Left lung (tissue), 10 donors: ENCODE measurements around the gene COL6A1. TPM values are rescaled to one million over a fixed set of nuclear protein-coding genes. Genes with fewer than 3 reads are reported as not detected.

Experiments used
- ATAC-seq: fragments of 200-7000 bp; cut with Tn5 transposase; one replicate; pipeline ENCODE4 v1.9.1; 2020; ENCODE audit warnings: moderate library complexity
- DNase-seq, 4 donors: peaks; one replicate each; pipeline ENCODE4 v3.0.0-alpha.2; 2013 to 2020
- H3K27ac ChIP-seq, 2 donors: fragments of 200-600 bp; sonication (generic) in 1 of 2; one replicate each; pipeline versions ENCODE4 v1.5.0 to v1.8.0; 2020 to 2021
- H3K27me3 ChIP-seq, 2 donors: fragments of 200-600 bp; sonication (generic) in 1 of 2; one replicate each; pipeline versions ENCODE4 v1.5.0 to v1.8.0; 2020 to 2021
- H3K36me3 ChIP-seq, 2 donors: fragments of 200-600 bp; sonication (generic) in 1 of 2; one replicate each; pipeline versions ENCODE4 v1.5.0 to v1.8.0; 2020 to 2021
- H3K4me1 ChIP-seq, 2 donors: fragments of 200-600 bp; one replicate each; pipeline ENCODE4 v1.8.0; 2021
- H3K4me3 ChIP-seq, 2 donors: fragments of 200-600 bp; sonication (generic) in 1 of 2; one replicate each; pipeline versions ENCODE4 v1.5.0 to v1.8.0; 2020 to 2021; ENCODE audit warnings: mild to moderate bottlenecking in 1 of 2
- H3K9me3 ChIP-seq, 2 donors: fragments of 200-600 bp; sonication (generic) in 1 of 2; one replicate each; pipeline versions ENCODE4 v1.5.0 to v1.8.0; 2020 to 2021
- intact Hi-C, 2 donors: fragments of 100-400 bp; cut with DNase I; formaldehyde crosslinking; loops; one replicate each; pipeline versions ENCODE4 v1.11.2 to v1.14.2; 2022
- polyA plus RNA-seq, 6 donors: library from polyadenylated mRNA; unstranded; fragments of 120-200 nt; gene quantifications; one replicate each; pipeline ENCODE4 v1.2.1, GENCODE V29; 2013; ENCODE audit not compliant: insufficient read length in 6 of 6
- total RNA-seq, 2 donors: library from RNA; stranded (reverse); fragmentation: NEBNext Ultra II Directional; extraction: Animal tissue kit (Norgen Biotek cat#: 25700); gene quantifications; one replicate each; pipeline ENCODE4 v1.2.1, GENCODE V29; 2021
- TF ChIP-seq, protein P1 (sequence below), 2 donors: fragments of 200-600 bp; sonication (generic) in 1 of 2; IDR thresholded peaks; one replicate each; pipeline versions ENCODE4 v1.5.0 to v1.8.0; 2021; ENCODE audit warnings: antibody characterized with exemption in 2 of 2
- donor health status: DM: no; HTN: yes; CAD: no.
- donor health status: DM: no; HTN: no; CAD: no.

COL6A1 gene
- total and polyA plus RNA-seq, 8 donors = 272 to 574 (median 341) TPM

DNA sequence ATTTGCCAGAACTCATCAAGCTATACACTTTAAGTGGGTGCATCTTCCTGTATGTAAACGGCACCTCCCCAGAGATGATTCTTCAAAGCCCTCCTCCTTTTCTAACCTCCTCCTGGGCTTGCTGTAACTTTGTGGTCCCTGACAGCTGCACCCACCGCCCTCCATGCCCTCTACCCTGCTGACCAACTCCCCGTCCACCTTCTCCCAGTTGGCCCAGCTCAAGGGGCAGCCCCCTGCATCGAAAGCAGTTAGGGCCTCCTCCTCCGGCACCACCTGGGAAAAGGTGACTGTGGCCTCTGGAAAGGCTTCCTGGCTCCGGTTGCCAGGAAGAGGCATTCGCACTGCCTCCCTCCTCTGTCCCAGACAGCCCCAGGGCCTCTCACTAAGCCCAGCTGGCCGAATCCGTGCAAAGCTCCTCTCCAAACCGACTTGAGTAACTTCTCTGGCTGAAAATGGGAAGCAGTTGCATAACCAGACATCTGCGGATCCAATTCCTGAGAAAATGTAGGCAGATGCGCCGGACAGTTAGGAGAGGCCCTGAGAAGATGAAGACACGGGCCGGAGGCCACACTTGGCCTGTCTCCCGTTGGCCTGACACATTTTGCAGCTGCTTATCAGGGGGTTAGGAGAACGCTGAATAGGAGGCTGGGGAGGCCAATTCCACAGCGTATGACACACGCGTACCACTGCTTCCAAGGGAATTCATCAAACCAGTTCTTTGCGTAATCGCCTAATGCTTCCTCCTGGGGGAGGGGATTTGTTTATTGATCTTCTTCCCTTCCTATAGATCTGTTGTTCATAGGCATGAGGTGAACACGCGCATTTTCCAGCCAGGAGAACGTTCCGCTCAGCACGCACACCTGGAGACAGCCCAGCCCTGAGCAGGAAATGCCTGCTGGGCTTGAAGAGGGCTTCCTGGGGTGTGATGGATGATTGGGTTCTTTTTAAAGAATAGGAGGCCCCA lies 67.6 kb downstream of the COL6A1 start:
- Histone ChIP-seq H3K27ac (peak overlapping the region; percentile 37 to 53), H3K27me3 (peaks cover 0 to 33% of the 10 kb centered on the region in 2 donors), H3K4me1 (peaks cover 0 to 4% of the 10 kb centered on the region in 2 donors), H3K9me3 (no peaks in the 10 kb centered on the region), H3K4me3 (no peak overlapping the region), H3K36me3 (no peaks in the 10 kb centered on the region)
- intact Hi-C loops = no loop called here
- TF ChIP-seq, protein P1, sequence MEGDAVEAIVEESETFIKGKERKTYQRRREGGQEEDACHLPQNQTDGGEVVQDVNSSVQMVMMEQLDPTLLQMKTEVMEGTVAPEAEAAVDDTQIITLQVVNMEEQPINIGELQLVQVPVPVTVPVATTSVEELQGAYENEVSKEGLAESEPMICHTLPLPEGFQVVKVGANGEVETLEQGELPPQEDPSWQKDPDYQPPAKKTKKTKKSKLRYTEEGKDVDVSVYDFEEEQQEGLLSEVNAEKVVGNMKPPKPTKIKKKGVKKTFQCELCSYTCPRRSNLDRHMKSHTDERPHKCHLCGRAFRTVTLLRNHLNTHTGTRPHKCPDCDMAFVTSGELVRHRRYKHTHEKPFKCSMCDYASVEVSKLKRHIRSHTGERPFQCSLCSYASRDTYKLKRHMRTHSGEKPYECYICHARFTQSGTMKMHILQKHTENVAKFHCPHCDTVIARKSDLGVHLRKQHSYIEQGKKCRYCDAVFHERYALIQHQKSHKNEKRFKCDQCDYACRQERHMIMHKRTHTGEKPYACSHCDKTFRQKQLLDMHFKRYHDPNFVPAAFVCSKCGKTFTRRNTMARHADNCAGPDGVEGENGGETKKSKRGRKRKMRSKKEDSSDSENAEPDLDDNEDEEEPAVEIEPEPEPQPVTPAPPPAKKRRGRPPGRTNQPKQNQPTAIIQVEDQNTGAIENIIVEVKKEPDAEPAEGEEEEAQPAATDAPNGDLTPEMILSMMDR (IDR thresholded peaks at IDR 0.05) = no peak
- peak; percentile 87 for ATAC-seq
- peak; percentile 61 to 97 (median 87) for DNase-seq

DNA sequence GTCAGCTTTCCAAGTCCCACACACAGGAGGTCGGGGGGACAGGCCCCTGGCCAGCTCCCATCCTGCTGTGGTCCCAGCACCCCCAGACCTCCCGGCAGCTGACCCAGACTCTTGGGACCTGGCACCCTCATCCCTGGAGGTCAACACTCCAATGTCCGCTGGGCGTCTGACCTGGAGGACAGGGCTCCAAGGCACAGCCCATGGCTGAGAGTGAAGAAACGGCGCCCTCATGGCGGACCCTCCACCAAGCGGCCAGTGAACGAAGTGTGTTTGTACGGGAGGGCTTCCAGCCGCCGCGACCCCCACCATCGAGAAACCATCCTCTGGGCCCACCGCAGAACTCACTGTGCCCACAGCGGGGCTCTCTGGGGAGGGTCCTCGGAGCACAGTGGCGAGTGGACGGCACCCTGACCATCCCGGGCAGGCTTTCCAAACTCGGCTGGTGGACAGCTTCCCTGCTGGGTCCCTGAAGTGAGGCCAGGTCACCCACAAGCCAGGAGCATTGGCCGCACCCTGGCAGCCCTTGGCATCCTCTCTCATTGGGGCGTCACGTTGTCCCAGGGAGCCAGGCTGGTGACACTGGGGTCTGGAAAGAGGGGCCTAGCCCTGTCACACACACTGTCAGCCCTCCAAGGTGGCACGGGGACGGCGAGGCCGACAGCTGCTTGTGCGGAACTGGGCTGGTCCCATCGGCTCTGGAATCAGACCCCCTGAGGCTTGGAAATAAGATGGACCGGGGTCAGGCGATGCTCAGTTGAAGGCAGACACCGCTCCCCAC lies 68.5 kb downstream of the COL6A1 start:
- ATAC-seq (no peak), DNase-seq (peak in 1 of 4 donors; percentile 69)
- no peak overlapping the region for H3K4me3 ChIP-seq
- no peaks in the 10 kb centered on the region for H3K36me3 ChIP-seq
- peaks cover 0 to 35% of the 10 kb centered on the region in 2 donors for H3K27me3 ChIP-seq
- peaks cover 0 to 4% of the 10 kb centered on the region in 2 donors for H3K4me1 ChIP-seq
- H3K9me3 ChIP-seq = no peaks in the 10 kb centered on the region
- H3K27ac ChIP-seq = peak overlapping the region; percentile 14 to 53
- intact Hi-C loops = no loop called here
- TF ChIP-seq, protein P1 (IDR thresholded peaks at IDR 0.05) = no peak

DNA sequence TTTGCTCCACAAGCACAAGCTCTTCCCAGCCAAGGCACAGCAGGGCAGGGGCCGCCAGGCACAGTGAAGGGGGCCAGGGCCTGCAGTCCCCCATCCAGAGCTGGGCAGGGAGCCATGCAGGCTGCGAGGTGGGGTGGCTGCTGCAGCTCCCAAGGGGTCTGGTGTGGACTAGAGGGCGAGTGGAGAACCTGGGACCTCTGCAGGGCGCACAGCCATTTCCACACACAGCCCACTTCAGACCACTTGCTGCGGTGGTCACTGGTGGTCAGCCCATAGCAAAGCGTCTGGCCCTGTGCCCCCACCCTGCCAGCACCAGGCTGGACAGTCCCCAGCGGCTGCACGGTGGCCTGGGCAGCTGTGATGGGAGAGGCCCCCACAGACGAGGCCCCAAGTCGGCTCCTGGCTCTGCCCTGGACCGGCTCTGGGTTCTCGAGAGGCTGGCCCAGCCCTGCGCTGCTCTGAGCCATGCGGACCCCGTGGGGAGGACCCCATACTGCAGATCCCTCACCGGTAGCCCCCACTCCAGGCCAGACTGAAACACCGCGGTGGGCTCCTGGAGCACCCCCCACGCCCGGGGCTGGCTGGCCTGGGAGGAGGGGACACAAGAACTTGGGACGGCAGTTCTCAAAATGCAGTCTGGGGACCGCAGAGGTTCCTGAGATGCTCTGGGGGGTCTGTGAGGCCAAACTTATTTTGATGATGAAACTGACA lies 69.3 kb downstream of the COL6A1 start:
- Histone ChIP-seq H3K36me3 (no peaks in the 10 kb centered on the region), H3K27me3 (peaks cover 0 to 42% of the 10 kb centered on the region in 2 donors), H3K4me1 (peaks cover 0 to 4% of the 10 kb centered on the region in 2 donors), H3K27ac (no peak overlapping the region), H3K9me3 (no peaks in the 10 kb centered on the region), H3K4me3 (no peak overlapping the region)
- intact Hi-C loops = no loop called here
- TF ChIP-seq, protein P1 (IDR thresholded peaks at IDR 0.05) = no peak
- DNase-seq (peak in 1 of 4 donors; percentile 71), ATAC-seq (no peak)

DNA sequence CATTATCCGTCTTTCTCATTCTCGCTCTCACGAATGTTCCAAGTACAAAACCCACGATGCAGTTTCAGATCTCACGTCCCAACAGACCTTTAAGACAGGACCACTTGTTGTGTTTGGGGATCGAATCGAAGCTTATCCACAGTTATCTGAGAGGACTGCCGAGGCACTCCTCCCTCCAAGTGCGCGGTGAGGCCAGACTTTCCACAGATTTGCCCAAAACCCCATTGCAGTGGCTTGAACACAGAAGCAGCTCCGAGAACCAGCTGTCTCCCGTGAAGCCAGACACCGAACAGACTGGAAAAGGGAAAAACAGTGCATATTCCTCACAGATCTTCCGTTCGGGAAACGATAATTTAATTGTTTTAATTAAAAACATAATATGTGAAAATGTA lies 69.8 kb downstream of the COL6A1 start:
- TF ChIP-seq, protein P1 (IDR thresholded peaks at IDR 0.05) = no peak
- intact Hi-C loops = no loop called here
- Histone ChIP-seq H3K4me3 (no peak overlapping the region), H3K27me3 (peaks cover 0 to 48% of the 10 kb centered on the region in 2 donors), H3K36me3 (no peaks in the 10 kb centered on the region), H3K27ac (no peak overlapping the region), H3K4me1 (peaks cover 0 to 4% of the 10 kb centered on the region in 2 donors), H3K9me3 (no peaks in the 10 kb centered on the region)
- DNase-seq (no peak), ATAC-seq (no peak)
